AG04450 (cell line): ENCODE results near the gene IRF2BP1. TPM values are rescaled to one million over a fixed set of nuclear protein-coding genes. Genes with fewer than 3 reads are reported as not detected.

Experiments
- CTCF ChIA-PET: fragments of 300-600, 350-600 bp; formaldehyde crosslinking; extraction: SDS; loops from one replicate; lab custom pipeline; 2022; ENCODE audit warnings: antibody characterized with exemption, inconsistent platforms; lab: Charles Lee
- POLR2A ChIA-PET: fragments of 350-600 bp; formaldehyde crosslinking; extraction: SDS; loops from one replicate; lab custom pipeline; 2021; ENCODE audit warnings: antibody characterized with exemption, inconsistent platforms; lab: Yijun Ruan, JAX
- DNase-seq: peaks from one replicate; pipeline ENCODE4 v3.0.0-alpha.2; 2011; ENCODE audit warnings: low read depth, low spot score
- H3K27ac ChIP-seq: one replicate; pipeline ENCODE4 v1.5.1; 2012; ENCODE audit warnings: low read depth, low read length, control low read depth
- H3K27me3 ChIP-seq: one replicate; pipeline ENCODE4 v1.6.0; 2012; ENCODE audit warnings: low read length; ENCODE audit not compliant: control insufficient read depth, insufficient read depth
- H3K4me3 ChIP-seq: 2 replicates; pipeline ENCODE4 v1.5.1; 2011; ENCODE audit warnings: mild to moderate bottlenecking, low read depth, low read length, control low read depth
- H3K9me3 ChIP-seq: 2 replicates; pipeline ENCODE4 v1.5.1; 2012; ENCODE audit warnings: low read length; ENCODE audit not compliant: control insufficient read depth, insufficient read depth
- CTCF ChIP-seq: IDR thresholded peaks from 2 replicates; pipeline ENCODE4 v1.5.1; 2011; ENCODE audit warnings: low read depth, low read length, control low read depth, inconsistent platforms
- polyA plus RNA-seq: library from polyadenylated mRNA; depleted of rRNA; stranded (reverse); fragments of >200 nt; gene quantifications from 2 replicates; pipeline ENCODE4 v1.2.3, GENCODE V29; 2011

Gene IRF2BP1
- polyA plus RNA-seq, 1 experiment: 5.0 TPM

GRCh38 chr19:45852145-45852750 is 33.7 kb downstream of the IRF2BP1 start:
- TF ChIP-seq CTCF: no peak
- Histone ChIP-seq H3K9me3 (no peaks in the 10 kb centered on the region), H3K27ac (no peak overlapping the region), H3K4me3 (no peak overlapping the region), H3K27me3 (no peaks in the 10 kb centered on the region)
- POLR2A ChIA-PET: interaction anchor here (0.6 kb wide), 1 partner anchor 18 kb away, joined by 4 read pairs; no protein-coding TSS in a partner anchor
- no peak for DNase-seq
- CTCF ChIA-PET: interaction anchor here (0.7 to 3.2 kb wide), 2 partner anchors 16 to 35 kb away, joined by 3 to 15 read pairs; no protein-coding TSS in a partner anchor

- Histone ChIP-seq H3K27ac (no peak overlapping the region), H3K9me3 (no peaks in the 10 kb centered on the region), H3K4me3 (no peak overlapping the region), H3K27me3 (no peaks in the 10 kb centered on the region)
- TF ChIP-seq CTCF: peak; percentile 37
- POLR2A ChIA-PET: no interaction called here
- DNase-seq: no peak
- CTCF ChIA-PET: interaction anchor here (0.5 to 1.1 kb wide), 4 partner anchors 8 to 1309 kb away, joined by 3 to 7 read pairs (median 3); no protein-coding TSS in a partner anchor
Observed at GRCh38 chr19:45848922-45849321, 37.0 kb downstream of the IRF2BP1 start.

GRCh38 chr19:45847663-45848062 is 38.3 kb downstream of the IRF2BP1 start:
- no peak for TF ChIP-seq CTCF
- Histone ChIP-seq H3K27ac (no peak overlapping the region), H3K4me3 (no peak overlapping the region), H3K27me3 (no peaks in the 10 kb centered on the region), H3K9me3 (no peaks in the 10 kb centered on the region)
- DNase-seq: no peak
- CTCF ChIA-PET: interaction anchor here (0.7 kb wide), 1 partner anchor 65 kb away, joined by 4 read pairs; the partner anchor contains the start of gene DMPK
- POLR2A ChIA-PET: no interaction called here

GRCh38 chr19:45842198-45842597 is 43.7 kb downstream of the IRF2BP1 start:
- no peak overlapping the region for H3K27ac ChIP-seq
- ChIA-PET POLR2A (interaction anchor here (0.5 kb wide), 1 partner anchor 21 kb away, joined by 5 read pairs; the partner anchor contains the start of gene SYMPK), CTCF (interaction anchor here (2.4 kb wide), 1 partner anchor 25 kb away, joined by 11 read pairs; no protein-coding TSS in a partner anchor)
- peaks cover 7% of the 10 kb centered on the region for H3K9me3 ChIP-seq
- H3K27me3 ChIP-seq: no peaks in the 10 kb centered on the region
- H3K4me3 ChIP-seq: no peak overlapping the region
- no peak for DNase-seq
- no peak for TF ChIP-seq CTCF

GRCh38 chr19:45834970-45835369 is 51.0 kb downstream of the IRF2BP1 start:
- TF ChIP-seq CTCF: no peak
- H3K4me3 ChIP-seq: no peak overlapping the region
- no peak for DNase-seq
- ChIA-PET POLR2A (interaction anchor here (0.5 to 0.6 kb wide), 2 partner anchors 9 to 18 kb away, joined by 3 to 4 read pairs; no protein-coding TSS in a partner anchor), CTCF (interaction anchor here (2.1 kb wide), 1 partner anchor 18 kb away, joined by 13 read pairs; no protein-coding TSS in a partner anchor)
- peaks cover 7% of the 10 kb centered on the region for H3K9me3 ChIP-seq
- no peak overlapping the region for H3K27ac ChIP-seq
- H3K27me3 ChIP-seq: no peaks in the 10 kb centered on the region
